ENCODE measurements around the gene ATP2C2. TPM values are rescaled to one million over a fixed set of nuclear protein-coding genes. Genes with fewer than 3 reads are reported as not detected.

Gene ATP2C2
- total RNA-seq, 1 experiment from 2014 or later, result 4.3 TPM

DNA sequence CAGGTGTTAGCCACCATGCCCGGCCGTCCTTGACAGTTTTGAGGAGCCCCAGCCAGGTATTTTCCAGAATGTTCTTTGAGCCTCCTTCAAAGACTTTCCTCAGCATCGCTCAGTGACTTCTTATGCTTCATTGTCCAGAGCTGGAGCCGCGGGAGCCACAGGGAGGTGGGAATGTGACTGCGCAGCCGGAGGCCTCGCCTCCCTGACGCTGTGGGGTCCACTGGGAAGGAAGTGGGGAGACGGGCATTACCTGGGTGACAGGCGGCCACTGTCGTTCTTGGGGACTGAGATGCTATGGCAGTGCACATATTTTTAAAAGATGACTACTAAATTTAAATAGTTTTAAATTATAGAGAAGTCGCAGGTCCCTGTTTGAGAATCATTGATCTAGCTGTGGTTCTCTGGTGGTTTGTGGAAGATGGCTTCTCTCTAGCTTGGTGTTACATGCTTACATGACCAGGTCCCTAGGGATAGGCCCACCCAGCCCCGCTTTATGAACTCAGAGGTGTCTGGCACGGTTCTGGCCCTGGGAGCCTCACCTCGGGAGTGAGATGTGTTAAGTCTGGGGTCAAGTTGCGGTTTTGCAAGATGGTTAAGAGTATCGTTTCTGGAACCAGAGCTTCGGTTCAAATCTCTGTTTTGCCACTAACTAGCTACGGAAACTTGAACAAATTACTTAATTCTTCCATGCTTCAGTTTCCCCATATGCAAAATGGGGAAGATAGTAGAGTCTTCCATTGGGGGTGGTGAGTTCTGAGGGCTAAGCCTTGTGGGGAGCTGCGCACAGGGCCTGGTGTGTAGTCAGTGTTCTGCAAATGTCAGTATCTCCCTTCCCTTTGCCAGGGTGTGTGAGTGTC, 53.0 kb downstream of the ATP2C2 start:
- peaks cover 12% of the 10 kb centered on the region for H3K36me3 Mint-ChIP-seq
- TF ChIP-seq ZNF219 (CRISPR knock-in tag; IDR thresholded peaks at IDR 0.05; ENCODE audit: borderline replicate concordance) (no peak), HMGA2 (CRISPR knock-in tag; IDR thresholded peaks at IDR 0.05) (no peak), SP1 (CRISPR knock-in tag; conservative IDR thresholded peaks at IDR 0.05) (no peak), ZNF532 (CRISPR knock-in tag; IDR thresholded peaks at IDR 0.05; ENCODE audit: borderline replicate concordance) (no peak), NFATC4 (CRISPR knock-in tag; IDR thresholded peaks at IDR 0.05) (no peak), ATF1 (CRISPR knock-in tag; IDR thresholded peaks at IDR 0.05) (no peak), KAT7 (CRISPR knock-in tag; IDR thresholded peaks at IDR 0.05; ENCODE audit: borderline replicate concordance) (no peak), CTCF (IDR thresholded peaks at IDR 0.05) (no peak), OVOL2 (CRISPR knock-in tag; IDR thresholded peaks at IDR 0.05; ENCODE audit: borderline replicate concordance) (no peak), HMGXB4 (CRISPR knock-in tag; IDR thresholded peaks at IDR 0.05) (no peak), SMAD4 (CRISPR knock-in tag; IDR thresholded peaks at IDR 0.05) (no peak), ELF4 (CRISPR knock-in tag; IDR thresholded peaks at IDR 0.05; ENCODE audit: low read depth) (no peak), RORB (CRISPR knock-in tag; IDR thresholded peaks at IDR 0.05) (no peak), CREB1 (CRISPR knock-in tag; IDR thresholded peaks at IDR 0.05) (no peak), TP53 (CRISPR knock-in tag; IDR thresholded peaks at IDR 0.05) (no peak), MXD4 (CRISPR knock-in tag; IDR thresholded peaks at IDR 0.05; ENCODE audit: borderline replicate concordance) (no peak), TEAD4 (CRISPR knock-in tag; IDR thresholded peaks at IDR 0.05) (no peak)
- TF ChIP-seq, protein P1, sequence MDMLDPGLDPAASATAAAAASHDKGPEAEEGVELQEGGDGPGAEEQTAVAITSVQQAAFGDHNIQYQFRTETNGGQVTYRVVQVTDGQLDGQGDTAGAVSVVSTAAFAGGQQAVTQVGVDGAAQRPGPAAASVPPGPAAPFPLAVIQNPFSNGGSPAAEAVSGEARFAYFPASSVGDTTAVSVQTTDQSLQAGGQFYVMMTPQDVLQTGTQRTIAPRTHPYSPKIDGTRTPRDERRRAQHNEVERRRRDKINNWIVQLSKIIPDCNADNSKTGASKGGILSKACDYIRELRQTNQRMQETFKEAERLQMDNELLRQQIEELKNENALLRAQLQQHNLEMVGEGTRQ (CRISPR knock-in tag; IDR thresholded peaks at IDR 0.05), result no peak
- TF ChIP-seq, protein P2, sequence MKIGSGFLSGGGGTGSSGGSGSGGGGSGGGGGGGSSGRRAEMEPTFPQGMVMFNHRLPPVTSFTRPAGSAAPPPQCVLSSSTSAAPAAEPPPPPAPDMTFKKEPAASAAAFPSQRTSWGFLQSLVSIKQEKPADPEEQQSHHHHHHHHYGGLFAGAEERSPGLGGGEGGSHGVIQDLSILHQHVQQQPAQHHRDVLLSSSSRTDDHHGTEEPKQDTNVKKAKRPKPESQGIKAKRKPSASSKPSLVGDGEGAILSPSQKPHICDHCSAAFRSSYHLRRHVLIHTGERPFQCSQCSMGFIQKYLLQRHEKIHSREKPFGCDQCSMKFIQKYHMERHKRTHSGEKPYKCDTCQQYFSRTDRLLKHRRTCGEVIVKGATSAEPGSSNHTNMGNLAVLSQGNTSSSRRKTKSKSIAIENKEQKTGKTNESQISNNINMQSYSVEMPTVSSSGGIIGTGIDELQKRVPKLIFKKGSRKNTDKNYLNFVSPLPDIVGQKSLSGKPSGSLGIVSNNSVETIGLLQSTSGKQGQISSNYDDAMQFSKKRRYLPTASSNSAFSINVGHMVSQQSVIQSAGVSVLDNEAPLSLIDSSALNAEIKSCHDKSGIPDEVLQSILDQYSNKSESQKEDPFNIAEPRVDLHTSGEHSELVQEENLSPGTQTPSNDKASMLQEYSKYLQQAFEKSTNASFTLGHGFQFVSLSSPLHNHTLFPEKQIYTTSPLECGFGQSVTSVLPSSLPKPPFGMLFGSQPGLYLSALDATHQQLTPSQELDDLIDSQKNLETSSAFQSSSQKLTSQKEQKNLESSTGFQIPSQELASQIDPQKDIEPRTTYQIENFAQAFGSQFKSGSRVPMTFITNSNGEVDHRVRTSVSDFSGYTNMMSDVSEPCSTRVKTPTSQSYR (CRISPR knock-in tag; IDR thresholded peaks at IDR 0.05), result no peak
- H3K27me3 Mint-ChIP-seq (ENCODE audit: low read depth), result peaks cover 3% of the 10 kb centered on the region; the same call in 1 of the 2 replicates
- no peak for DNase-seq (ENCODE audit: low spot score)
- no peaks in the 10 kb centered on the region for H3K4me1 Mint-ChIP-seq
- H3K9me3 Mint-ChIP-seq, result peaks cover 14% of the 10 kb centered on the region
- H3K27ac Mint-ChIP-seq, result no peak overlapping the region
- POLR2A ChIA-PET, result no interaction called here
- CTCF ChIA-PET, result interaction anchor here (0.6 kb wide), 1 partner anchor 53 kb away, joined by 3 read pairs; the partner anchor contains the start of gene ATP2C2
- no peak overlapping the region for H3K4me3 Mint-ChIP-seq
- ATAC-seq, result no peak

Measured in WTC11 (cell line).